HepG2 (cell line): Measurements from ENCODE around the gene DNAJC12.

ENCODE experiments used
- EZH2 ChIP-seq: conservative IDR thresholded peaks from 2 replicates; pipeline ENCODE4 v1.6.1; 2012; ENCODE audit warnings: mild to moderate bottlenecking, low read depth, low read length, moderate library complexity
- MXI1 ChIP-seq: IDR thresholded peaks from 3 replicates; pipeline ENCODE4 v1.6.1; 2012; ENCODE audit warnings: low read depth, low read length, inconsistent platforms, borderline replicate concordance
- TF ChIP-seq, protein P1 (sequence below): sonication (generic); formaldehyde crosslinking; IDR thresholded peaks from 2 replicates; pipeline ENCODE4 v1.8.1; 2023; ENCODE audit warnings: mild to moderate bottlenecking, missing genetic modification reagents
- TF ChIP-seq, protein P2 (sequence below): sonication (generic); formaldehyde crosslinking; IDR thresholded peaks from 2 replicates; pipeline ENCODE4 v1.5.0; 2020; ENCODE audit warnings: missing genetic modification reagents, mild to moderate bottlenecking, borderline replicate concordance

DNA sequence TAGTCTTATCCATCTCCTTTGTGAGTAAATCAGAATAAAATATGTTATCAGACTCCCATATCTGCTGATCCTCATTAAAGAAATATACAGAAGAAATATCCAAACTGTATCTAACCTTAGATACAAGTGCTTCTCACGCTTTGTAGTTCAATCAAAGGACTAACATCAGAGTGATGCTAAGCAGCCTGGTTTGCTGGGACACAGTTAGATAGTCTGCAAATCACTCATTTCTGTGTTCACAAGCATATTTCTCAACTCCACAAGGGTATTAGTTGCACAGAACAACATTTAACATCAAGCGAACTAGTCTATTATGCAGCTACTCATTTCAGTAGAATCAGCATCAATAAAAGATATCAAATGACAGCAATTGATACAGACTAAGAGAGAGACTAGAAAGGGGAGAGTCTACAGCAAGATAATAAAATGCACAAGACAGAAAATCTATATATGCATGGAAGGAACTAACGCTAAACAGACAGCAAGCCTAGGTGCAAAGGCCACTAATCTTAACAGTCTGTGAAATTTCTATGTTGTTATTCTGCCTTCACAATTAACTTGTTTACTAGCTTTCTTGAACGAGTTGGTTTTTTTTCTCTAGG is 30.0 kb downstream of the DNAJC12 start:
- TF ChIP-seq, protein P1, sequence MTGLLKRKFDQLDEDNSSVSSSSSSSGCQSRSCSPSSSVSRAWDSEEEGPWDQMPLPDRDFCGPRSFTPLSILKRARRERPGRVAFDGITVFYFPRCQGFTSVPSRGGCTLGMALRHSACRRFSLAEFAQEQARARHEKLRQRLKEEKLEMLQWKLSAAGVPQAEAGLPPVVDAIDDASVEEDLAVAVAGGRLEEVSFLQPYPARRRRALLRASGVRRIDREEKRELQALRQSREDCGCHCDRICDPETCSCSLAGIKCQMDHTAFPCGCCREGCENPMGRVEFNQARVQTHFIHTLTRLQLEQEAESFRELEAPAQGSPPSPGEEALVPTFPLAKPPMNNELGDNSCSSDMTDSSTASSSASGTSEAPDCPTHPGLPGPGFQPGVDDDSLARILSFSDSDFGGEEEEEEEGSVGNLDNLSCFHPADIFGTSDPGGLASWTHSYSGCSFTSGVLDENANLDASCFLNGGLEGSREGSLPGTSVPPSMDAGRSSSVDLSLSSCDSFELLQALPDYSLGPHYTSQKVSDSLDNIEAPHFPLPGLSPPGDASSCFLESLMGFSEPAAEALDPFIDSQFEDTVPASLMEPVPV, result no peak
- no peak for TF ChIP-seq MXI1
- TF ChIP-seq, protein P2, sequence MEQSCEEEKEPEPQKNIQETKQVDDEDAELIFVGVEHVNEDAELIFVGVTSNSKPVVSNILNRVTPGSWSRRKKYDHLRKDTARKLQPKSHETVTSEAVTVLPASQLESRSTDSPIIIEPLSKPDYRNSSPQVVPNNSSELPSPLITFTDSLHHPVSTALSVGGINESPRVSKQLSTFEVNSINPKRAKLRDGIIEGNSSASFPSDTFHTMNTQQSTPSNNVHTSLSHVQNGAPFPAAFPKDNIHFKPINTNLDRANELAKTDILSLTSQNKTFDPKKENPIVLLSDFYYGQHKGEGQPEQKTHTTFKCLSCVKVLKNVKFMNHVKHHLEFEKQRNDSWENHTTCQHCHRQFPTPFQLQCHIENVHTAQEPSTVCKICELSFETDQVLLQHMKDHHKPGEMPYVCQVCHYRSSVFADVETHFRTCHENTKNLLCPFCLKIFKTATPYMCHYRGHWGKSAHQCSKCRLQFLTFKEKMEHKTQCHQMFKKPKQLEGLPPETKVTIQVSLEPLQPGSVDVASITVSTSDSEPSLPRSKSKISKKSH (CRISPR knock-in tag), result no peak
- no peak for TF ChIP-seq EZH2
